GM12878 (cell line): ENCODE results near the gene SUPT3H.

ENCODE experiments used
- DPF2 ChIP-seq: fragments of 450-650 bp; IDR thresholded peaks from 2 replicates; pipeline ENCODE4 v1.6.1; 2017; ENCODE audit warnings: mild to moderate bottlenecking
- ELK1 ChIP-seq: IDR thresholded peaks from 2 replicates; pipeline ENCODE4 v1.6.1; 2012; ENCODE audit warnings: low read depth, low read length, improper control_type of control experiment
- EZH2 ChIP-seq: IDR thresholded peaks from 2 replicates; pipeline ENCODE4 v1.6.1; 2012; ENCODE audit warnings: low read depth, mild to moderate bottlenecking, control low read depth, inconsistent platforms, low read length, borderline replicate concordance; ENCODE audit not compliant: control insufficient read depth
- PAX5 ChIP-seq: IDR thresholded peaks from 2 replicates; pipeline ENCODE4 v1.6.1; 2011; ENCODE audit warnings: low read depth, low read length, borderline replicate concordance
- POLR2AphosphoS5 ChIP-seq: IDR thresholded peaks from 2 replicates; pipeline ENCODE4 v1.6.1; 2011; ENCODE audit warnings: mild to moderate bottlenecking, low read length, inconsistent platforms
- RBBP5 ChIP-seq: fragments of 200-600 bp; sonication (generic); conservative IDR thresholded peaks from 2 replicates; pipeline ENCODE4 v1.6.1; 2016
- SIN3A ChIP-seq: IDR thresholded peaks from 2 replicates; pipeline ENCODE4 v1.6.1; 2012; ENCODE audit warnings: low read depth, low read length, improper control_type of control experiment
- ZBTB33 ChIP-seq: fragments of 450-650 bp; IDR thresholded peaks from 2 replicates; pipeline ENCODE4 v1.6.1; 2017; ENCODE audit warnings: mild to moderate bottlenecking

- TF ChIP-seq SIN3A (no peak), ZBTB33 (no peak), RBBP5 (no peak), EZH2 (no peak), DPF2 (no peak), POLR2AphosphoS5 (no peak), PAX5 (no peak), ELK1 (no peak)
These were observed 26.1 kb downstream of the SUPT3H start for GRCh38 chr6:45351667-45352066.
